ENCODE results near the gene HELQ. TPM values are rescaled to one million over a fixed set of nuclear protein-coding genes. Genes with fewer than 3 reads are reported as not detected.

Gene HELQ
- total and polyA plus RNA-seq, 2 of the 13 experiments (the other 11 are each of a cell fraction or from before 2014, with no cell fraction given): 6.6 to 10.8 TPM

GRCh38 chr4:83361416-83362103, 94.1 kb downstream of the HELQ start (continued):
- TF ChIP-seq TMF1 (CRISPR knock-in tag; IDR thresholded peaks at IDR 0.05; ENCODE audit: low read depth) (no peak), BCL6 (CRISPR knock-in tag; IDR thresholded peaks at IDR 0.05) (peak; percentile 91), RFX5 (IDR thresholded peaks at IDR 0.05; ENCODE audit: low read depth, low read length) (no peak), TRIM22 (IDR thresholded peaks at IDR 0.05) (no peak), ZBTB2 (CRISPR knock-in tag; IDR thresholded peaks at IDR 0.05; ENCODE audit: low read depth) (no peak), SOX13 (IDR thresholded peaks at IDR 0.05) (peak; percentile 96), SOX13 (CRISPR knock-in tag; conservative IDR thresholded peaks at IDR 0.05 in 1 of 2, IDR thresholded peaks at IDR 0.05 in 1 of 2) (peak in 1 of 2 experiments; percentile 99; a peak in 2 of 4 replicates), SIN3B (IDR thresholded peaks at IDR 0.05; ENCODE audit: low read length) (no peak), ZFP91 (CRISPR knock-in tag; IDR thresholded peaks at IDR 0.05; ENCODE audit: borderline replicate concordance) (no peak), ONECUT2 (CRISPR knock-in tag; IDR thresholded peaks at IDR 0.05) (no peak), ZNF431 (CRISPR knock-in tag; IDR thresholded peaks at IDR 0.05; ENCODE audit: borderline replicate concordance, low read depth) (no peak), SIX4 (CRISPR knock-in tag; IDR thresholded peaks at IDR 0.05) (no peak), GLI4 (CRISPR knock-in tag; IDR thresholded peaks at IDR 0.05; ENCODE audit: borderline replicate concordance) (no peak), KMT2B (CRISPR knock-in tag; IDR thresholded peaks at IDR 0.05) (0 out of 2 replicates have a peak, but pooled peaks have one; percentile 42), ARID2 (CRISPR knock-in tag; IDR thresholded peaks at IDR 0.05; ENCODE audit: borderline replicate concordance) (no peak), ZGPAT (CRISPR knock-in tag; IDR thresholded peaks at IDR 0.05) (peak; percentile 79), NR2F2 (IDR thresholded peaks at IDR 0.05; ENCODE audit: borderline replicate concordance, low read depth) (peak; percentile 52), ZNF660 (CRISPR knock-in tag; IDR thresholded peaks at IDR 0.05; ENCODE audit: borderline replicate concordance, low read depth) (no peak), ATF4 (CRISPR knock-in tag; IDR thresholded peaks at IDR 0.05) (0 out of 4 replicates have a peak, but pooled peaks of 1 of the 2 experiments have one; percentile 21), TOPORS (CRISPR knock-in tag; IDR thresholded peaks at IDR 0.05) (no peak), NCOR1 (IDR thresholded peaks at IDR 0.05; ENCODE audit: borderline replicate concordance, low read length) (peak; percentile 47; the same call in 1 of the 2 replicates), EZH2 (conservative IDR thresholded peaks at IDR 0.05; ENCODE audit: low read depth, low read length) (no peak), ZNF33A (CRISPR knock-in tag; IDR thresholded peaks at IDR 0.05; ENCODE audit: borderline replicate concordance) (no peak), MED8 (CRISPR knock-in tag; IDR thresholded peaks at IDR 0.05; ENCODE audit: insufficient replicate concordance) (no peak)
